CD4-positive, alpha-beta T cell treated with Interleukin-1 beta for 1 hour (primary cell): Measurements from ENCODE around the gene CASZ1.

Experiments used
- DNase-seq, 2 donors: peaks; one replicate each; pipeline ENCODE4 v3.0.0-alpha.2; 2020 to 2022

Gene CASZ1

DNA sequence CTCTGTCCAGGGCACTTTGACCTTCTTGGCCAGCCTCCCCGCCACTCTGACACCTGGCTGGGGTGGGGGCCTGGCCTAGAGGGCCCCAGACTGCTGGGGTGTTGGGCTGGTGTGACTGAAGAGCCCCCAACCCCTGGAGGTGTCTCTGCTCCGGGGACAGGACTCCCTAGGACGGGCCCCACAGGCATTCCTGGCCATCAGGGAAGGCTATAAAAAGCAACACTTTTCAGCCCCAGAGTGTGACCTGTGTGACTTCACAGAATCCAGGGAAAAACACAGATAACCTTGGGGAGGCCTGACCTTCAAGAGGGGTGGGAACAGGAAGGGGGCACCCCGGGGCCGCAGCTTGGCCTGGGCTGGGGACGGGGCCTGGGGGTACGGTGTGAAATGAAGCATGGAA, 24.0 kb upstream of the CASZ1 start:
- no peak for DNase-seq

DNA sequence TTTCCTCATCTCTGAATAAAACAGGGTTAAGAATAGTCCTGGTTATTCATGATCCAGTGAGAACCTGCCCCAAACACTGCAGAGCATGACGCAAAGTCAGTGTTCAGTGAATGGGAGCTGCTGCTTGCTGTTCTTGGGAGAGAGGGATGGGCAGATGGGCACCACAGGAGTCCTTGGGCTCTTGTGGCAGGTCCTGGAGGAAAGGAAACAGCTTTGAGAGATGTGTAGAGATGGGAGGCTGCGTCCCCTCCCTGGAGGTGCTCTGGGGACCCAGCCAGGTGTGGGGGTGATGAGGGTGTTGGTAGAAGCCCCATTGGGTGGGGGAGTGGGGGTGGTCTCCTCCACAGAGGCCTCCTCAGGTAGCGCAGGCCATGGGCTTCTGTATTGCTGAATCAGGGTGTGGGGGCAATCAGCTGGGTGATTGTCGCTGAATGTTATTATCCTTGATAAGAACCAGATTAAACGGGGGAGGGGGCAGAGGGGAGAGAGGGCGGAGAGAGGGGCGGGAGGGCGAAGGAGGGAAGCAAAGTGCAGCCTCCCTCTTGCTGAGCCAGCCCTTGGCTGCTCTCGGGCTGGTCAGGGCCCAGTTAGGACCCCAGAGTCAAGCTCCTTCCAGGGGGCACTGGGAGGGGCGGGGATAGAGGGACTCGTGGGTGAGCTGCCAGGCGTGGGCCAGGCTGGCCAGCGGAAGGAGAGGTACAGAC, 22.9 kb upstream of the CASZ1 start:
- no peak for DNase-seq

DNA sequence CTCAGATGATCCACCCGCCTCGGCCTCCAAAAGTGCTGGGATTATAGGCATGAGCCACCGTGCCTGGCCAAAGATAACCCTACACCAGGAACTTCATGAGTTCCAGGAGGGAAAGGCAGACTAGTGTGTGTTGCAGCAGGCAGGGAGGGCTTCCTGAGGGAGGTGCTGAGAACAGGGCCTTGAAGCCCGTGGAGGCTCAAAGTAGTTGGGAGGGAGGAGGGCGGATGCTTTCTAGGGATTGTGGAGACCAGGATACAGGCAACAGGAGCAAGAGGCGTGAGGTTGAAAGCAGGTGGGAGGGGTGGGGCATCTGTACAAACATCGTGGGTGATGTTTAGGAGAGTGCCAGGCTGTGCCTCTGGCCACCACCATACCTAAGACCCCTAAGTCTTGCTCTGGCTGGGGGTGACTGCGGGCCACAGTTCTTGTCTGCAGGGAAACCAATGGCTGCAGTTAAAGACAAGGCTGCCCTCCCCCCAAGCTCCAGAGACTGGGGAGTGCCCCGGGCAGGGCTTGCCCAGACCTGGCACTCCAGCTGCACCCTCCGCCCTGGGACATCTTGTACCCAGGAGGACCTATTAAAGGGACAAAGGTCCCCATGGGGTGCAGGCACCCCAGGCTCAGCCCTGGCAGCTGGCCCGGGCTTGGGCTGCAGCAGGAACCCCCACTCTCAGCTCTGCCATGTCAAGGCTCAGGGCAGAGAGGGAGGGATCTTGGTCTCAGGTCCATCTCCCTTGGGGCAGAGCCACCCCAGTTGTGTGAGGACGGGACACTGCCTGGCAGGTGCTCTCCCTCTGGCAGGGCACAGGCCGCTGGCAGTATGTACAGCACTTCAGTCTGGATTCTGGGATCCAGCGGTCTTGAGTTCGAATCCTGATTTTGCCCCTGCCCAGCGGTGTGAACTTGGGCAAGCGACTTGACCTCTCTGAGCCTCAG, 22.1 kb upstream of the CASZ1 start:
- DNase-seq: no peak

DNA sequence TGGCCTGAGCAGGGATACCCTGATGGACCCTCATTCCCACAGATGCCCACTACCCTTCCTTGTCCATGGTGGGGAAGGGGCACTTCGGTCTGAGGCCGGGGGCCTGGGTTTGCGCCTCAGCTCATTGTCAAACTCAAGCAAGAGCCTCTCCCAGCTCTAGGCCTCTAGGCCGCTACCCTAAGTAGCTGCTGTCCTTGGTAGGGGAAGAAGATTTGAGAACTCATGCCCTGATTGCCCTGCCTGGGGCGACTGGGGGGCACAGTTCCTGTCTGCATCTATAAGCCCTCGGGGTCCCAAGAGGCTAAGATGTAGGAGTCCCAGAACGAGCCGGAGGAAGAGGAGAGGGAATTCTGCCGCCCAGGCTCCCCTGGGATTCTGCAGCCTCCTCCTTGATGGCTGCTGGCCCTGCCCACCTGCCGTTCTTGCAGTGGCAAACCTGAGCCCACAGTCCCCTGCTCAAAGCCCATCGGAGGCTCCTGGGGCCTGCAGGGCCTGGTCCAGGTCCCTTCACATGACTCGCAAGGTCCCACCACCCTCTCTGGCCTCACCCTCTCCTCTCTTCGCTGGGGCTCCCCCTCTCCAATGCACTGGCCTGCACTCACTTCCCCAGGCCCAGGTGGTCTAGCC, 20.4 kb upstream of the CASZ1 start:
- DNase-seq: no peak

DNA sequence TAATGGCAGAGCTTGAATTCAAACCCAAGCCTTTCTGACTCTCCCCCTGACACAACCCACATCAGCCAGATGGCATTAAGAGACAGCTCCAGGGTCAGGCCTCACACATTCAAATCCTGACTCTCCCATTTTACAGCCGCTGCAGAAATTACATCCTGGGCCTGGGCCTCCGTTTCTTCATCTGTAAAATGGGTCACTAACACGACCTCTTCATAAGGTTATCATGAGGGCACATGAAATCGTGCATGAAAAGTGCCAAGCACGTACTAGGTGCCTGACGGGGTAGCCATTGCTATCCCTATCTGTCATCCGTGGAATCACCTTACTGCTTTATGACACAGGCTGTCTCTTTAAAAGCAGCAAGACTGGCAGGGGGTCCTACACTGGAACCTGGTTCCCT, 19.8 kb upstream of the CASZ1 start:
- DNase-seq: no peak

DNA sequence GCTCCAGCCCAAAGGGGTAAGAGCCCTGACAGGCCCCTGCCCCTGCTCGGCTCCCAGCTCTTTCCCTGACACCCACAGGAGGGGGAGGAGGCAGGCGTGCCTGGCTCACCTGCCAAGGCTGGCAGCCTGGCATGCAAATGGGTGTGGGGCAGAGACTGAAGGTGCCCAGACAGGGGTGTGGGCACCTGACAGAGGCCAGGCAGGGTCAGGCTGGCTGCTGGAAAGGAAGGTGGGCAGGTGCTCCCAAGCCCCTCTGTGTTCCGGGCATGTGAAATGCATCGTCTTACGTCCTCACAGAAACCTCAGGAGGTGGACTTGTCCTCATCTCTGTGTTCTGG, 19.4 kb upstream of the CASZ1 start:
- DNase-seq: no peak

DNA sequence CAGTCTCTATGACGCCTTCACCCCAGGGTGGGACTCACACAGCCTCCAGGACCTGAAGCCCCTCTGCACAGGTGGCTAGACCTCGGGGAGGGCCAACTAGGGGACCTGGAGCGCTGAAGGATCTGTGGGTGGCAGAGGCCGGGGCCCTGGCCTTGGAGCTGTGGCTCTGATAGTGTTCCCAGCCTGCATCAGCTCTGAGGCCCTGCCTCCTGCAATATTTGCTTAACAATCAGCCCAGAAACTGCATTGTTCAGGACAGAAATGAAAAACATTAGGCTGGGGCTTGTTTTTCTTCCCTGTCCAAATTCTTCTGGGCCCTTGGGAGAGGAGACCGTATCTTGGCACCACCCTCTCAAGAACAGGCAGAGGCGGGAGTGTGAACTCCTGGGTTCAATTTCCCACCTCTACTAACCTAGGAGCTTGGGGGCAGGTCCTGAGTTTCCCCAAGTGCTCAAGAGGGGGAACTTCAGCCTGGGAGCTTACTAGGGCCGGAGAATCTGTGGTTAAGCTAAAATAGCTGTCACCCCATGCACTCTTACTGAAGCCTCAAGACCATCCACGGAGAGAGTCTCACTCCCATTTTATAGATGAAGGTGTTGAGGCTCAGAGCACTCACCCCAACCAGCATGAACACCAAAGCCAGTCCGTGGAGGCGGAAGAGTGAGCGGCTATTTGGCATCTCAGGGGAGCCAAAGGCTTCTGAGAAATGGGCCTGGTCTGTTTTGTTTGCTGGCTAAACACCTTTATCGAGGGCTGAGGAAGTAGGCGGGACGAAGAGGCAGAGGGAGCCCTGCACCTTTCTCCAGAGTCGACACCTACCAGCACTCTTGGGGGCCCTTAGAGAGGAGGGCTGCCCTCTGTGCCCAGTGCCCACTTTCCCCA, 18.8 kb upstream of the CASZ1 start:
- DNase-seq: no peak

DNA sequence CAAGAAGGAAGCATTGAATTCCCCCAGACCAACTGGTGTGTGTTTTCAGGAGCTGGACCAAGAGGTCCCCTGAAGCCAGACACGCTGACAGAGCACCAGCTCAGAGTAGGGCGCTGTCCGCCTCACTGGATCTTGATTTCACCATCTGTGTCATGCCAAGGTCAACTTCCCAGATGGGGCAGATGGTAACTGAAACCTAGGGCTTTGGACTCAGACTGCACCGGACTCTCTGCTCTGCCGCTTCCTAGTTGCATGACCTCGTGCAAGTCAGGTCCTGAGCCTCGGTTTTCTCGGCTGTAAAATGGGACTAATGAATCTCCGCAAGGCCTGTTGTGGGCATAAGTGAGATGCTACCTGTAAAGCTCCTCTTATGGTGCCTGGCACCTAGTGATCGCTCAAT, 17.9 kb upstream of the CASZ1 start:
- DNase-seq: no peak

DNA sequence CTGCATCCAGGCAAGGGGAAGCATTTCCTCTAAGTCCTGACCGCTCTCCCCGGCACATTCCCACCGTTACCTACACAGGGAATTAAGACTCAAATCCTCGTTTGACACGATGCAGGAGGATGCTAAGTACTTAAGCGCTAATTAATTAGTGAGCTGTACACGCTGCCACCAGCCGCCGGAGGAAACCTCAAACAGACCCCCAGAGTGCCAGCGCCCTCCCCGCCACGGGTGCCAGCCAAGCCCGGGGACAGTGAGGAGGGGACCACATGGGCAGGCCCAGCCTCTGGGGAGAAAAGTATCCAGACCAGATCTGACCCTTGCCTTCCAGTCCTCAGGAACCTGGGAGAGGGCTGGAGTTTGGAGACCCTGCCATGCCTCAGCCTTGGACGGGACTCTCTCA, 17.4 kb upstream of the CASZ1 start:
- no peak for DNase-seq

DNA sequence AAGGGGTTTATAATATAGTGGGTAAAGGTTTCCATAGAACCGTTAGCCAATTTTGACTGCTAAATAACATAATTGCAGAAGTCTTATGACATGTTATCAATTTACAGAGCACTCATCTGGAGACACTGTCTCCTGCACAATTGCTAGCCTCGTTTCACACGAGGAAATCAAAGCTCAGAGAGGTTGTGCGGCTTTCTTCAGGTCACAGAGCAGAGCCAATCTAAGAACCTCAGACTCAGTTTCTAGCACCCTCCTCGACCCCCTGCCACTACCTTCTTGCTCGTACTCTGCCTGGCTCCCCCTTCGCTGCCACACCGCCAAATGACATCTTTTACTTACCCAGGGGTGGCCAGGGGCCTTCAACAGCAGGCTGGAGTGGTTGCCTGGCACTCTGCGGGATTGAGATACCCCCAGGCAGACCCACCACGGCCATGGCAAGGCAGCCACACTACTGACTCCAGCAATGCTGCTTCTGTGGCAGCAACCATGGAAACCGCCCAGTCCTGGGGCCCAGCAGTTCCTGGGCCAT, 16.0 kb upstream of the CASZ1 start:
- DNase-seq: no peak

DNA sequence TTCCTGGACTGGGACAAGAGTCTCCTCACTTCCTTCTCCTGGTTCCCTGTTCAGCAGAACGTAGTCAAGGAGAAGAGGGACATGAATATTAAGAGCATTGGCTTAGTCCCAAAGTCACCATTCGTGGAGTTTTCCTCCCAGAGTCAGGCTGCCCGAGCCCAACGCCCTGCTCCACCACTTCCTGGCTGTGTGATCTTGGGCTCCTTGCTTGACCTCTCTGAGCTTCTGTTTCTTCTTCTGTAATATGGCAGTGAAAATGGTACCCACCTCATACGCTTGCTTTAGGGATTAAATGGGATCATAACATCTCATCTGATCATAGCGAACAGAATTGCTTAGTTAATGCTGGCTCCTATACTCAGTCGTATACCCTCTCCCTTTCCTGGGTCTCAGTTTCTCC, 12.0 kb upstream of the CASZ1 start:
- no peak for DNase-seq

DNA sequence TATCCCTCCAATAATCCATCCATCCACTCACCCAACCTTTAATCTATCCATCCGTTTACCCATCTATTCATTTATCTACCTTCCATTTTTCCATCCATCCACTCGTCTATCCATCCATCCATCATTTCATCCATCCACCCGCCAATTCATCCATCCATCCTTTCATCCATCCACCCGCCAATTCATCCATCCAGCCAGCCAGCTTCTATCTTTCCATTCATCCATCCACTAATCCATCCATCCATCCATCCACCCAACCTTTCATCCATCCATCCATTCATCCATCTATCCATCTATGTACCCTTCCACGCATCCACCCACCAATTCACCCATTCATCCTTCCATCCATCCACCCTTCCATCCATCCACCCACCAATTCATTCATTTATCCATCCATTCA, 10.5 kb upstream of the CASZ1 start:
- DNase-seq: no peak

DNA sequence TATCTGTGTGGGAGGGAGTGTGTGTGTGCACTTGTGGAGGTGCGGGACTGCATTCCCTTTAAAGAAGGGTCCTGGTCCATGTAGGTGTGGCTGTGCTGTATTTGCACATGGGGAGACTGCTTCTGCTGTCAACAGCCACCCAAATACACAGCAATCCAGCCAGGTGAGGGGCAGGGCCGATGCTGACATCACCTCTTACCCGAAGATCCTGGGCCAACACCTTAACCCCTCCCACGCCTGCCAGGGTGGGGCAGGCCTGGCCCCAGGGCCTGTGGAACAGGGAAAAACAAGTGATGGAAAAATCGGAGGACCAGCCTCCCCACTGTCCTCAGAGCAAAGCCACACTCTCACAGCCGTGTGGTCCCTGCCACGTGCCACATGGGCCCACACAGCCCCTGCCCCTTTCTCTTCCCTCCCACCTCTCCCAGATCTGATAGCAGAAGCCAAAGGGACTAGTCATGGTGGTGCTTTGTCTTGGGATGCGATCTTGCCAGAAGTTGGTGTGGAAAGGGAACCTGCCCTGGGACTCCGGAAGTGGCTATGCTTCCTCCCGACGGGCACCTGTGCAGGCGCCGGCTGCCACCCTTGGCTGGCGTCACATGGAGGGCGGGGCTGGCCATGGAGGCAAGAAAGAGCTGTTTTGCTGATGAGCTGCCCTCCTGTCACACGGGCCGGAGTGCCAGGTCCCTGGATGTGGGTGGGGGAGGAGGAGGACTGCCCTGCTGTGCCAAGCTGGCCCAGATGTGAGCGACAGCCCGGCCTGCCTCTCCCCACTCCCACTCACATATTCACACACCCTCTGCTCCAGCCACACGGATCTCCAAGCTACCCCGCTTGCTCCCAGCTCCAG, 7.8 kb upstream of the CASZ1 start:
- DNase-seq: no peak

DNA sequence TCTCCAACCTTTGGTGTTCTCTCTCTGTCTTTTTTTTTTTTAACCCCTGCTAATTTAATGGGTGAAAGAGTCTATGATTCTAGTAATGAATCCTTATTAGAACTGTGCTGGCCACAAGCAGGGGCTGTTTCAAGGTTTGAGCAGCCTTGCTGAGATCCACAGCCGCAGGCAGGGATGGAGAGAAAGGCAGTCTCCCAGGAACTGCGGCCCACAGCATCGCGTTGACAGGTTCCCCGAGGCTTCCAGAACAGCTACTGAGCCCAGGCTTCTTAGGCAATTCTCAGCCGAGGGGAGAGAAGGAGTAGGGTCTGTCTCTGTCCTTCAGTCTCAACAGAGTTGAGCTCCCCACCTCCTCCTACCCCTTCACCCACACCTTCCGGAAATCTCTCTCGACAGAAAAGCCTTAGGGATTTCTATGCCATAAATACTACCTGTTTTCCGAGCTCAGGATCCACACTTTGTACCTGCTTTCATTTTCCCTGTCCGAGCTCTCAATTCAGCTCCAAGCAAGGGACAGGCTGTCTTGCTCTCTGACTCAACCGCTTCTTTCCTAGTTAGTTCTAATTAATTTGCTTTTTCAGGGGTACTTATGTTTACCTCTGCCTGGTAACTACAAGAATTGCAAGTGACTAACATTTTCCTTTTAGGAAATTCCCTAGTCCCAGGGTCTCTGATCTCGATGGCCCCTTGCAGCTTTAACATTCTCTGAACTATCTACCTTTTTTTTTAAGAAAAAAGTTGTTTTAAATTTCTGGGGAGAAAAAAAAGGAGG, 6.7 kb upstream of the CASZ1 start:
- DNase-seq: no peak

DNA sequence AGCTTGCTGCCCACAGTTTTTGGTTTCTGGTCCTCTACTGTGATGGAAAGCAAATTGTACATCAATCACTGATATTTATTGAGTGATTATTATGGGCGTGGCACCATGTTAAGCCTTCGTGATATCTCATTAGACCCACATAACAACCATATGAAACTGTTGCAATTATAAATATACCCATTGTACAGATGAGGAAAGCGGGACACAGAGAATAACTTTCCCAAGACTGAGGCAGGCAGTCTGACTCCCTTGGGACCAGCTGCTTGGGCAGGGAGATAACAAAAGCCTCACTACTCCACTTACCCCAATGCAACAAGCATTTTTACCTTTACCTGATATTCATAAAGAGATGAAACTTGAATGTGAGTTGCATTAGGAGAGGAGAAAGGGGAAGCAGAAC, 4.3 kb upstream of the CASZ1 start:
- DNase-seq: no peak

DNA sequence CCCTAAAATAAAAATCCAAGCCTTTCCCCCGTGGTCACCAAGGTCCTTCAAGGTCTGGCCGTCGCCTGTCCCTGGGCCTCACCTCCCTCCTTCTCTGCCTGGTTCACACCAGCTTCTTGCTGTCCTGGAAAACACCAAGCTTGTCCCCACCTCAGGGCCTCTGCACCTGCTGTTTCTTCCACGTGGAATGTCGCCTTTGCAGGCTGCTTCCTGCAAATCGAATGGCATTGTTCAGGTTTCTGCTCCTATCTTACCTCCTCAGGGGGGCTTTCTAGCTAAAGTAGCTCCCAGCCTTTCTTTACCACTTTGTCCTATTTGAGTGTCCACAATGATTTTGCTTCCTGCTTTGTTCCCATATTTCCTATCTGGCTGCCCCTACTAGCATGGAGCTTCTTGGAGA, 3.3 kb upstream of the CASZ1 start:
- no peak for DNase-seq

DNA sequence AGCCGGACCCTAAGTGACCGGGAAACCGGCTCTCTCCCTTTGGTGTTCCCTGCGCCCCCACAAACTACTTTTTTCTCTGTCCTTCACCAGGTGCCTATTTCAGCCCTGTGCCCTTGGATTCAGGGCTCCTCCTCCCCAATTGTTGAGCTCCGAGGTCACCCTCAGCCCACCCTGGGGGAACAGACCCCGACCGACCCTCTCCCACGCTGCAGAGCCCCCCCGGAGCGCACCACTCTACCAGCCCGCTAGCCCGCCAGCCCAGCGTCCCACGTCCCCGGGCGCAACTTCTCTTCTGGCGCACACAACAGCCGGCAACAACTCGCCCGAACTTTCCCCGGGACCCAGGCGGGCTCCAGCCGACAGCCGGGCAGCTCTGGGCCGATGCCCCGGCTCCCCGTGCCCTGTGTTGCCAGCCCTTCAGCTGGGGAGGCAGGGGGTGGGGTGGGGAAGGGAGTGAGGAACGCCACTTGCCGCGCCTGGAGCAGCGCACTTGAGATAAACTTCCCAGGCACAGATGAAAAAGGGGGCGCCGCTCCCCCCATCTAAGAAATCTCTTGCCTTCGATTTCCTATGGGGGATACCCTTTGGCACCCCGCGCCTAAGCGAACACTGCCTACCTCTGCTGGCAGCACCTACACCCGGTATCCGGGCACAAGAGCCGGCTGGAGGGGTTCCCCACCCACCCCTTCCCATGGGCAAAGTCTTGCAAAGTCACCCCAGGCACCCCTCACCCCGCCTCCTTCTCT, 997 bp downstream of the CASZ1 start:
- no peak for DNase-seq

DNA sequence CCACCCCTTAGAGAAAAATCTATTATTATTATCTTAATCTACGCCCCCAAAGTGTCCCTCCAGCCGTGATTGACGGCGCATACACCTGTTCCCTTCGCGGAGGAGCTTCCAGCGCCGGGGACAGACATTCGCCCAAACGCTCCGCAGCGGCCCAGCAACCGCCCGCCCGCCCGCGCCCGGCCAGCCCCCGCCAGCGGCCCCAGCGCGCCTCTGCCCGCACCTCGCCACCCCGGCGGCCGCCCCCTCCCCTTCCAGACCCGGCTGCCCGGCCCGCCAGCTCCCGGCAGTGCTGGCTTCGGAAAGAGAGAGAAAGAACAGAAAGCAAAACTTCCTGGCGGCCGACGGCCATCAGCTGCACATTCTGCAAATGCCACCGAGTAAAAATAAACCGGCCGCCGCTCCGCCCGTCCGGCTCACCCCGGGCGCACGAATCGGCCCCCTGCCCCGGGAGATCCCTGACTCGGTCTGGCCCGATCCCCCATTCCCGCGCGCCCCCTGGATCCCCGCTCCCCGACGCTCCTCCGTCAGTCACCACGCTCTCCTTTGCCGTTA, 1.6 kb downstream of the CASZ1 start:
- no peak for DNase-seq

DNA sequence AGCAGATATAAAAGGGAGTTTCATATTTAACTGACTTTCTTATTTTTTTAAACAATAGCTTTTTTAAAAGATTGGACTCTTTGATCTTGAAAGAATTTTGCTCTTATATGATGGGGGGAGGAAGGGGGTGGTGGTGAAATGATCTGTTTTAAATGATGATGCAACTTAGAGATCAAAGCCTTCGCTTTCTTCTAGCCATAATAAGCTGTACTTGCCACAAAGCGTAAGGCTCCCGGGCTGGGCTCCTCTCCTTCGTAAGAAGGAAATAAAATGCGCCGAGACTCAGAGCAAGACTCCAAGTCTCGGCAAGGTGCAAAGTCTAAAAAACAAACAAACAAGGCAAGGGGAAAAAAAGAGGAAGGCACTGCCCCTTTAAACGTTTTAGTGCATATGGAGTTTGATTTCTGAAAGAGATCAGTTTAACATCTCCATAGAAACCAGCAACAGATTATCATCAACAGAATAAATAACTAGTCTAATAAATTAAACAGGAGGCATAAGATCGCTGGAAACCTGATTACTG, 3.3 kb downstream of the CASZ1 start:
- DNase-seq: no peak
